ENCODE data around the gene NLRC4. TPM values are rescaled to one million over a fixed set of nuclear protein-coding genes. Genes with fewer than 3 reads are reported as not detected.
"Not testable (repeated sequence)": the region's sequence is repeated elsewhere in the genome, so short reads cannot be mapped to it uniquely, and the experiment has no call there.

The NLRC4 gene
- total RNA-seq, 4 donors from 2014 or later, result 0.31 to 2.2 (median 1.3) TPM

DNA sequence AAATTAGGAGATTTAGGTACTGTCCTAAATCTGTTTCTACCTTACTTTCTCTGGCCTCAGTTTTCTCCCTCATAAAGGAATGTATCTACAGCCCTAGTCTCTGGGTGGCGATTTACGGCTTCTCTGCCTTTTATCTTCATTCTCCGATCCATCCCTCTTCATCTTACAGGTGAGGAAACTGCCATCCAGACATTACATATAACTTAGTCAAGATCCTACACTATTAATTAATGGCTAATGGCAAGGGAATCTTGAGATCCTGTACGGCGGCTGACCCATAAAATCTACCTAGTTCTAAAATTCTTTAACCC, 12.6 kb upstream of the NLRC4 start:
- no peak for ATAC-seq
- no peak for TF ChIP-seq POLR2AphosphoS5 (IDR thresholded peaks at IDR 0.05)
- TF ChIP-seq POLR2A (IDR thresholded peaks at IDR 0.05), result no peak
- no peak for TF ChIP-seq CTCF (IDR thresholded peaks at IDR 0.05)
- peaks cover under 1% of the 10 kb centered on the region for H3K27me3 ChIP-seq
- peaks cover 0 to 11% of the 10 kb centered on the region in 2 donors for H3K36me3 ChIP-seq
- WGBS, 2 donors (ENCODE audit: low coverage in 1 of 2), result 52 to 62% methylated on average over 5 of the region's 5 CpGs
- peaks cover 0 to 44% (median 11%) of the 10 kb centered on the region in 3 donors for H3K4me1 ChIP-seq
- H3K4me3 ChIP-seq, result peak overlapping the region; percentile 70 to 98
- no peaks in the 10 kb centered on the region for H3K9me3 ChIP-seq
- peak overlapping the region; percentile 66 to 92 (median 88) for H3K27ac ChIP-seq

DNA sequence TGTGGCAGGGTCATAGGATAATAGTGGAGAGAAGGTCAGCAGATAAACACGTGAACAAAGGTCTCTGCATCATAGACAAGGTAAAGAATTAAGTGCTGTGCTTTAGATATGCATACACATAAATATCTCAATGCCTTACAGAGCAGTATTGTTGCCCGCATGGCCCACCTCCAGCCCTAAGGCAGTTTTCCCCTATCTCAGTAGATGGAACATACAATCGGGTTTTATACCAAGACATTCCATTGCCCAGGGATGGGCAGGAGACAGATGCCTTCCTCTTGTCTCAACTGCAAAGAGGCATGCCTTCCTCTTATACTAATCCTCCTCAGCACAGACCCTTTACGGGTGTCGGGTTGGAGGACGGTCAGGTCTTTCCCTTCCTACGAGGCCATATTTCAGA, 11.1 kb upstream of the NLRC4 start:
- not testable (repeated sequence) for H3K4me3 ChIP-seq, H3K27ac ChIP-seq, H3K9me3 ChIP-seq, H3K27me3 ChIP-seq, H3K36me3 ChIP-seq, ATAC-seq
- 50 to 93% methylated on average over 2 to 6 of the region's 7 CpGs for WGBS, 2 donors (ENCODE audit: low coverage in 1 of 2)
- peaks cover 0 to 31% (median 11%) of the 10 kb centered on the region in 3 donors for H3K4me1 ChIP-seq

GRCh38 chr2:32274289-32274688, 9.6 kb upstream of the NLRC4 start:
- Histone ChIP-seq H3K9me3 (no peaks in the 10 kb centered on the region), H3K27me3 (peaks cover 10% of the 10 kb centered on the region), H3K4me3 (no peak overlapping the region), H3K36me3 (no peaks in the 10 kb centered on the region), H3K27ac (no peak overlapping the region), H3K4me1 (peaks cover 0 to 16% (median 4%) of the 10 kb centered on the region in 3 donors)
- 62 to 76% methylated on average over 2 of the region's 2 CpGs for WGBS, 2 donors (ENCODE audit: low coverage in 1 of 2)
- TF ChIP-seq CTCF (IDR thresholded peaks at IDR 0.05) (no peak), EP300 (IDR thresholded peaks at IDR 0.05) (no peak), POLR2A (IDR thresholded peaks at IDR 0.05) (no peak), POLR2AphosphoS5 (IDR thresholded peaks at IDR 0.05) (no peak)
- no peak for ATAC-seq

DNA sequence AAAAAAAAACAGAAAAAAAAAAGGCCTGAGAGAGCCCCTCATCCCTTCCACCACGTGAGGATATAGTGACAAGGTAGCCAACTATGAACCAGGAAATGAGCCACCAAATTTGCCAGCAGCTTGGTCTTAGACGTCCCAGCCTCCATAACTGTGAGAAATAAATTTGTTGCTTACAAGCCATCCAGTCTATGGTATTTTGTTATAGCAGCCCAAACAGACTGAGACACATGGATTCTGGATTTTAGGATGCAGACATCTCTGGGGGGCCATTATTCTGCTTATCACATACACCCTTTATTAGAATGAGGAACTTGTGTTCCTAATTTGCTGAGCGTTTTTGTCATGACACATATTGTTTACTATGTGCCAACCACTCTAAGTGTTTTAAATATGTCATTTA, 7.6 kb upstream of the NLRC4 start:
- Histone ChIP-seq H3K36me3 (no peaks in the 10 kb centered on the region), H3K27me3 (peaks cover 15% of the 10 kb centered on the region), H3K4me3 (no peak overlapping the region), H3K9me3 (no peaks in the 10 kb centered on the region), H3K4me1 (peaks cover 0 to 3% (median 0%) of the 10 kb centered on the region in 3 donors), H3K27ac (no peak overlapping the region)
- WGBS, 2 donors (ENCODE audit: low coverage in 1 of 2), result 48 to 63% methylated on average over 1 to 3 of the region's 3 CpGs
- TF ChIP-seq POLR2AphosphoS5 (IDR thresholded peaks at IDR 0.05) (no peak), CTCF (IDR thresholded peaks at IDR 0.05) (no peak), POLR2A (IDR thresholded peaks at IDR 0.05) (no peak), EP300 (IDR thresholded peaks at IDR 0.05) (no peak)
- ATAC-seq, result no peak

DNA sequence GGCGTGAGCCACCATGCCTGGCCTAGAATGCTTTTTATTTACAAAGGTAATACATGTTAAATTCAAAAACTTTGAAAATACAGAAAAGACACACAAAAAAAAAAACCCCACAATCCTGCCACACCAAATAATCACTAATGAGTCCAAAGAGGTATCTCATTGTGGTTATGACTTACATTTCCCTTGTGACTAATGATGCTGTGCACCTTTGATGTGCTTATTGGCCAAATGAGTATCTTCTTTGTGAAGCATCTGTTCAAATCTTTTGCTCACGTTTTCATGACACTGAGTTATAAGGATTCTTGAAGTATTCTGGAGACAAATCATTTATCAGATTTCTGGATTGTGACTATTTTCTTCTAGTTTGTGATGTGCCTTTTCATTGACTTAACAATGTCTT, 6.4 kb upstream of the NLRC4 start:
- H3K4me1 ChIP-seq, result no peaks in the 10 kb centered on the region
- no peaks in the 10 kb centered on the region for H3K36me3 ChIP-seq
- no peak for TF ChIP-seq POLR2AphosphoS5 (IDR thresholded peaks at IDR 0.05)
- TF ChIP-seq EP300 (IDR thresholded peaks at IDR 0.05), result no peak
- no peak for TF ChIP-seq POLR2A (IDR thresholded peaks at IDR 0.05)
- no peak for TF ChIP-seq CTCF (IDR thresholded peaks at IDR 0.05)
- H3K9me3 ChIP-seq, result no peaks in the 10 kb centered on the region
- H3K4me3 ChIP-seq, result no peak overlapping the region
- WGBS, 2 donors (ENCODE audit: low coverage in 1 of 2), result 56 to 68% methylated on average over 2 of the region's 2 CpGs
- H3K27me3 ChIP-seq, result peaks cover 15% of the 10 kb centered on the region
- no peak for ATAC-seq
- H3K27ac ChIP-seq, result no peak overlapping the region

DNA sequence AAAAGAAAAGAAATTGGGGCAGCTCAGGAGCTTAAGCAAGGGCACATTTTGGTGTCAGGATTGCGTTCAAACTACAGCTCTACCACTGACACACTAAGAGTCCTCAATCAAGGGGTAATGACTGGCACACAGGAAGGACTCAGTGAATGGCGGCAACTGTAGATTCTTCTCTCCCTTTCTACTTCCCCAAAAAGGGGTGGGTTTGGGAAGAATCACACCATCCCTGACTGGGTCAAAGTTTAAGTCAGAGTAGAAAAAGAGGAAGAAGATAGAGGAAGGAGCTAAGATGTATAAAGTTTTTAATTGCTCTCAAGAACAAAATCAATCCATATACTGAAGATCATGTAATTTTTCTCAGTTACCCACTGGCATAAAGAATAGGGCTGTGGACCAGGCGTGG, 2.6 kb downstream of the NLRC4 start:
- Histone ChIP-seq H3K4me1 (no peaks in the 10 kb centered on the region), H3K27ac (no peak overlapping the region), H3K4me3 (no peak overlapping the region), H3K36me3 (no peaks in the 10 kb centered on the region), H3K9me3 (no peaks in the 10 kb centered on the region), H3K27me3 (no peaks in the 10 kb centered on the region)
- 66 to 88% methylated on average over 3 of the region's 3 CpGs for WGBS, 2 donors (ENCODE audit: low coverage in 1 of 2)
- TF ChIP-seq EP300 (IDR thresholded peaks at IDR 0.05) (no peak), POLR2AphosphoS5 (IDR thresholded peaks at IDR 0.05) (no peak), CTCF (IDR thresholded peaks at IDR 0.05) (no peak)
- no peak for ATAC-seq
